ENCODE data around the gene LAMTOR4. TPM values are rescaled to one million over a fixed set of nuclear protein-coding genes. Genes with fewer than 3 reads are reported as not detected.

LAMTOR4 gene
- total RNA-seq, 1 experiment from 2014 or later, result 224 TPM

DNA sequence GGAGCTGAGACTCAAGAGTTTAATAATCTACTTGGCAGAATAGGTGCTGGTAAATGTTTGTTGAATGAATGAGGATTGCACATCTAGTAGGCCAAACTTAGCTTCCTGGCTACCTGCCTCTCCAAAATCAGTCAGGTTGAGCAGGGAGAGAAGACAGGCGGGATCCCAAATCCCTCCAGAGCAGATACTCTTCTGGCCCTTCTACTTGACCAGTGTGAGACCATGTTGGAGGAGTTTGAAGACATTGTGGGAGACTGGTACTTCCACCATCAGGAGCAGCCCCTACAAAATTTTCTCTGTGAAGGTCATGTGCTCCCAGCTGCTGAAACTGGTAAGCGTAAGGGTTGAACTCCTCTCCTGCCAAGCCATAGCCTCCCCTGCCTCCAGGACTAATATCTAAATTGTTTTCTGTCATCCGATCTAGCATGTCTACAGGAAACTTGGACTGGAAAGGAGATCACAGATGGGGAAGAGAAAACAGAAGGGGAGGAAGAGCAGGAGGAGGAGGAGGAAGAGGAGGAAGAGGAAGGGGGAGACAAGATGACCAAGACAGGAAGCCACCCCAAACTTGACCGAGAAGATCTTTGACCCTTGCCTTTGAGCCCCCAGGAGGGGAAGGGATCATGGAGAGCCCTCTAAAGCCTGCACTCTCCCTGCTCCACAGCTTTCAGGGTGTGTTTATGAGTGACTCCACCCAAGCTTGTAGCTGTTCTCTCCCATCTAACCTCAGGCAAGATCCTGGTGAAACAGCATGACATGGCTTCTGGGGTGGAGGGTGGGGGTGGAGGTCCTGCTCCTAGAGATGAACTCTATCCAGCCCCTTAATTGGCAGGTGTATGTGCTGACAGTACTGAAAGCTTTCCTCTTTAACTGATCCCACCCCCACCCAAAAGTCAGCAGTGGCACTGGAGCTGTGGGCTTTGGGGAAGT is 24.2 kb upstream of the LAMTOR4 start:
- Histone ChIP-seq H3K4me1 (ENCODE audit: control insufficient read depth, insufficient read depth, low read length) (peaks cover 27% of the 10 kb centered on the region), H3K36me3 (ENCODE audit: control insufficient read depth, insufficient read depth, low read length) (peaks cover 2% of the 10 kb centered on the region; the same call in 1 of the 2 replicates), H3K4me3 (ENCODE audit: low read depth in 2 of 2, low read length in 2 of 2) (no peak overlapping the region), H3K9me3 (ENCODE audit: control insufficient read depth, insufficient read depth, low read depth, low read length) (no peaks in the 10 kb centered on the region), H3K27ac (ENCODE audit: low read length) (no peak overlapping the region), H3K27me3 (ENCODE audit: control insufficient read depth, insufficient read depth, low read length) (no peaks in the 10 kb centered on the region)
- in situ Hi-C loops (cut with HindIII; ENCODE audit: low pct_unique_long_range_greater_than_20kb, low sequenced_read_pairs) (no loop called here), intact Hi-C loops (cut with micrococcal nuclease; ENCODE audit: unreplicated experiment) (no loop called here)
- no peak for DNase-seq (ENCODE audit: low read depth, low spot score)
- CTCF ChIA-PET, result interaction anchor here (0.5 to 1.2 kb wide), 2 partner anchors 23 to 93 kb away, joined by 3 to 5 read pairs; no protein-coding TSS in a partner anchor
- POLR2A ChIA-PET, result interaction anchor here (0.6 to 1.0 kb wide), 5 partner anchors 24 to 108 kb away, joined by 3 to 11 read pairs (median 4); no protein-coding TSS in a partner anchor
- TF ChIP-seq, protein P1, sequence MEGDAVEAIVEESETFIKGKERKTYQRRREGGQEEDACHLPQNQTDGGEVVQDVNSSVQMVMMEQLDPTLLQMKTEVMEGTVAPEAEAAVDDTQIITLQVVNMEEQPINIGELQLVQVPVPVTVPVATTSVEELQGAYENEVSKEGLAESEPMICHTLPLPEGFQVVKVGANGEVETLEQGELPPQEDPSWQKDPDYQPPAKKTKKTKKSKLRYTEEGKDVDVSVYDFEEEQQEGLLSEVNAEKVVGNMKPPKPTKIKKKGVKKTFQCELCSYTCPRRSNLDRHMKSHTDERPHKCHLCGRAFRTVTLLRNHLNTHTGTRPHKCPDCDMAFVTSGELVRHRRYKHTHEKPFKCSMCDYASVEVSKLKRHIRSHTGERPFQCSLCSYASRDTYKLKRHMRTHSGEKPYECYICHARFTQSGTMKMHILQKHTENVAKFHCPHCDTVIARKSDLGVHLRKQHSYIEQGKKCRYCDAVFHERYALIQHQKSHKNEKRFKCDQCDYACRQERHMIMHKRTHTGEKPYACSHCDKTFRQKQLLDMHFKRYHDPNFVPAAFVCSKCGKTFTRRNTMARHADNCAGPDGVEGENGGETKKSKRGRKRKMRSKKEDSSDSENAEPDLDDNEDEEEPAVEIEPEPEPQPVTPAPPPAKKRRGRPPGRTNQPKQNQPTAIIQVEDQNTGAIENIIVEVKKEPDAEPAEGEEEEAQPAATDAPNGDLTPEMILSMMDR (IDR thresholded peaks at IDR 0.05), result no peak
- TF ChIP-seq SIN3A (IDR thresholded peaks at IDR 0.05; ENCODE audit: borderline replicate concordance, insufficient read depth, low read depth, low read length), result no peak
- TF ChIP-seq, protein P2, sequence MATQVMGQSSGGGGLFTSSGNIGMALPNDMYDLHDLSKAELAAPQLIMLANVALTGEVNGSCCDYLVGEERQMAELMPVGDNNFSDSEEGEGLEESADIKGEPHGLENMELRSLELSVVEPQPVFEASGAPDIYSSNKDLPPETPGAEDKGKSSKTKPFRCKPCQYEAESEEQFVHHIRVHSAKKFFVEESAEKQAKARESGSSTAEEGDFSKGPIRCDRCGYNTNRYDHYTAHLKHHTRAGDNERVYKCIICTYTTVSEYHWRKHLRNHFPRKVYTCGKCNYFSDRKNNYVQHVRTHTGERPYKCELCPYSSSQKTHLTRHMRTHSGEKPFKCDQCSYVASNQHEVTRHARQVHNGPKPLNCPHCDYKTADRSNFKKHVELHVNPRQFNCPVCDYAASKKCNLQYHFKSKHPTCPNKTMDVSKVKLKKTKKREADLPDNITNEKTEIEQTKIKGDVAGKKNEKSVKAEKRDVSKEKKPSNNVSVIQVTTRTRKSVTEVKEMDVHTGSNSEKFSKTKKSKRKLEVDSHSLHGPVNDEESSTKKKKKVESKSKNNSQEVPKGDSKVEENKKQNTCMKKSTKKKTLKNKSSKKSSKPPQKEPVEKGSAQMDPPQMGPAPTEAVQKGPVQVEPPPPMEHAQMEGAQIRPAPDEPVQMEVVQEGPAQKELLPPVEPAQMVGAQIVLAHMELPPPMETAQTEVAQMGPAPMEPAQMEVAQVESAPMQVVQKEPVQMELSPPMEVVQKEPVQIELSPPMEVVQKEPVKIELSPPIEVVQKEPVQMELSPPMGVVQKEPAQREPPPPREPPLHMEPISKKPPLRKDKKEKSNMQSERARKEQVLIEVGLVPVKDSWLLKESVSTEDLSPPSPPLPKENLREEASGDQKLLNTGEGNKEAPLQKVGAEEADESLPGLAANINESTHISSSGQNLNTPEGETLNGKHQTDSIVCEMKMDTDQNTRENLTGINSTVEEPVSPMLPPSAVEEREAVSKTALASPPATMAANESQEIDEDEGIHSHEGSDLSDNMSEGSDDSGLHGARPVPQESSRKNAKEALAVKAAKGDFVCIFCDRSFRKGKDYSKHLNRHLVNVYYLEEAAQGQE (IDR thresholded peaks at IDR 0.05; ENCODE audit: insufficient read depth in 1 of 2, low read depth in 2 of 2, low read length in 1 of 2), result no peak
- TF ChIP-seq POLR2AphosphoS5 (IDR thresholded peaks at IDR 0.05; ENCODE audit: low read depth, low read length), result no peak
- no peak for TF ChIP-seq TCF7L2 (IDR thresholded peaks at IDR 0.05; ENCODE audit: low read depth, low read length)
- ATAC-seq, result no peak
- TSS peak; percentile 57 for BruUV-seq (replicated peaks)

DNA sequence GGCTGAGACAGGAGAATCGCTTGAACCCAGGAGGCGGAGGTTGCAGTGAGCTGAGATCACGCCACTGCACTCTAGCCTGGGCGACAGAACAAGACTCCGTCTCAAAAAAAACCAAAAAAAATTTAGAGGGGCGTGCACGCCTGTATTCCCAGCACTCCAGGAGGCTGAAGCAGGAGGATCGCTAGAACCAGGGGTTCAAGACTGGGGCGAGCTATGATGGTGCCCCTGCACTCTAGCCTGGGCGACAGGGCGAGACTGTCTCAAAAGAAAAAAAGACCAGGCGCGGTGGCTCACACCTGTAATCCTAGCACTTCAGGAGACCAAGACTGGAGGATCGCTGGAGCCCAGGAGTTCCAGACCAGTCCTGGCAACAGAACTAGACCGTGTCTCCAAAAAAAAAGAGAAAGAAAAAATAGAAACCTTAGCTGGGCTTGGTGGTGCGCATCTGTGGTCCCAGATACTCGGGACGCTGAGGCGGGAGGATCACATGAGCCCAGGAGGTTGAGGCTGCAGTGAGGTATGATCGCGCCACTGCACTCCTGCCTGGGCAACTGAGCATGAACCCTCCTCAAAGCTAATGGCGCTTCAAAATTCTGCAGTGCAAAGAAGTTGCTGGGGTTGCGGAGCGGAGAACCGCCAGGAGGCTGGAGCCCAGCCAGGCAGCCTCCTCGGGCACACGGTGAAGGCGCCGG is 22.3 kb upstream of the LAMTOR4 start:
- peak; percentile 46 for ATAC-seq
- TF ChIP-seq POLR2AphosphoS5 (IDR thresholded peaks at IDR 0.05; ENCODE audit: low read depth, low read length) (no peak), SIN3A (IDR thresholded peaks at IDR 0.05; ENCODE audit: borderline replicate concordance, insufficient read depth, low read depth, low read length) (no peak), TCF7L2 (IDR thresholded peaks at IDR 0.05; ENCODE audit: low read depth, low read length) (no peak)
- TF ChIP-seq, protein P2 (IDR thresholded peaks at IDR 0.05; ENCODE audit: insufficient read depth in 1 of 2, low read depth in 2 of 2, low read length in 1 of 2), result no peak
- TF ChIP-seq, protein P1 (IDR thresholded peaks at IDR 0.05), result no peak
- no peaks in the 10 kb centered on the region for H3K9me3 ChIP-seq (ENCODE audit: control insufficient read depth, insufficient read depth, low read depth, low read length)
- in situ Hi-C loops (cut with HindIII; ENCODE audit: low pct_unique_long_range_greater_than_20kb, low sequenced_read_pairs) (no loop called here), intact Hi-C loops (cut with micrococcal nuclease; ENCODE audit: unreplicated experiment) (no loop called here)
- peak overlapping the region; percentile 82 to 98 for H3K4me3 ChIP-seq (ENCODE audit: low read depth in 2 of 2, low read length in 2 of 2)
- H3K27me3 ChIP-seq (ENCODE audit: control insufficient read depth, insufficient read depth, low read length), result no peaks in the 10 kb centered on the region
- TSS peak; percentile 92 for BruUV-seq (replicated peaks)
- peaks cover 22% of the 10 kb centered on the region for H3K4me1 ChIP-seq (ENCODE audit: control insufficient read depth, insufficient read depth, low read length)
- H3K27ac ChIP-seq (ENCODE audit: low read length), result peak overlapping the region; percentile 97
- ChIA-PET CTCF (interaction anchor here (0.7 kb wide), 1 partner anchor 23 kb away, joined by 6 read pairs; the partner anchor contains the start of gene LAMTOR4), POLR2A (interaction anchor here (0.7 to 0.9 kb wide), 2 partner anchors 24 to 26 kb away, joined by 3 to 15 read pairs; no protein-coding TSS in a partner anchor)
- DNase-seq (ENCODE audit: low read depth, low spot score), result no peak
- H3K36me3 ChIP-seq (ENCODE audit: control insufficient read depth, insufficient read depth, low read length), result peaks cover 2% of the 10 kb centered on the region; the same call in 1 of the 2 replicates
